Activated T-helper 2 cell treated with anti-CD3 and anti-CD28 coated beads, Interferon-gamma antibody, Interleukin-2, Interleukin-4, amounts not matched to agents 10 μg/mL and 5 μg/mL and 100 μg/mL, durations not matched to agents 14 hours and 24 hours and 36 hours (primary cell): ENCODE results near the gene DCAF16. TPM values are rescaled to one million over a fixed set of nuclear protein-coding genes. Genes with fewer than 3 reads are reported as not detected.

ENCODE experiments used
- DNase-seq: peaks from one replicate; pipeline ENCODE4 v3.0.0; 2021; ENCODE audit warnings: low spot score
- H3K27ac Mint-ChIP-seq: one replicate; pipeline ENCODE4 v1.8.0; 2021; ENCODE audit warnings: mixed read lengths
- H3K27me3 Mint-ChIP-seq: one replicate; pipeline ENCODE4 v1.8.0; 2021; ENCODE audit warnings: low read depth, mixed read lengths
- H3K36me3 Mint-ChIP-seq: one replicate; pipeline ENCODE4 v1.8.0; 2021; ENCODE audit warnings: low read depth, mixed read lengths
- H3K4me1 Mint-ChIP-seq: one replicate; pipeline ENCODE4 v1.8.0; 2021; ENCODE audit warnings: low read depth, mixed read lengths
- H3K4me3 Mint-ChIP-seq: one replicate; pipeline ENCODE4 v1.8.0; 2021; ENCODE audit warnings: low read depth, mild to moderate bottlenecking, moderate library complexity, mixed read lengths
- H3K9me3 Mint-ChIP-seq: one replicate; pipeline ENCODE4 v1.8.0; 2021; ENCODE audit warnings: mixed read lengths
- intact Hi-C: fragments of 100-400 bp; cut with micrococcal nuclease; formaldehyde crosslinking; loops from one replicate; pipeline ENCODE4 v1.15.1; 2023
- total RNA-seq: library from RNA; stranded (reverse); gene quantifications from 2 replicates; pipeline ENCODE4 v1.2.3, GENCODE V29; 2022

DCAF16 gene
- total RNA-seq, 1 donor from 2014 or later: 41.7 TPM

DNA sequence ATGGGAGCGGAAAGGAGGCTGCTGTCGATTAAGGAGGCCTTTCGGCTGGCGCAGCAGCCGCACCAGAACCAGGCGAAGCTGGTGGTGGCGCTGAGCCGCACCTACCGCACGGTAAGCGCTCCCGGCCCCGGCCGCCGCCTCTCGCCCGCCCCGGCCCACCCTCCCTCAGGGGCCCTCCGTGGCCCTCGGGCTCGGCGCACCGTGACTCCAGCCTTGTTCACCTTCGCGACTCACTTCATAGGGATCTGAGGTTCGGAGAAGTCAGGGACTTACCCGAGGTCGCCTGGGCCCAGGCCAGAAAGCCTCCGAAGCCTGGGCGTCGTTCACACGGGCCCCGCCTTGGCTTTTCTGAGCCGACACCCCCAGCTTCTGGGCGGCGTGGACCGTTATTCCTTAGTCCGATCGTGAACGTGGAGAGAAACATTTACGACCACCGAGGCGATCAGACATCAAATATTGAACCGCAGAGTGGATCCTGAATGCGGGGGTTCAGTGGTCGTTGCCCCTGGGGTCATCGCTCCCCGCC lies 584 bp upstream of the DCAF16 start:
- H3K36me3 Mint-ChIP-seq: peaks cover 70% of the 10 kb centered on the region
- intact Hi-C loops: loop anchor here (2.0 to 10.0 kb wide), 5 partner anchors 144 to 1586 kb away; partner anchors contain the start of genes QDPR and TAPT1
- H3K27ac Mint-ChIP-seq: peak overlapping the region; percentile 100
- peak overlapping the region; percentile 100 for H3K4me3 Mint-ChIP-seq
- peaks cover 57% of the 10 kb centered on the region for H3K4me1 Mint-ChIP-seq
- no peaks in the 10 kb centered on the region for H3K27me3 Mint-ChIP-seq
- no peaks in the 10 kb centered on the region for H3K9me3 Mint-ChIP-seq
- DNase-seq: no peak

DNA sequence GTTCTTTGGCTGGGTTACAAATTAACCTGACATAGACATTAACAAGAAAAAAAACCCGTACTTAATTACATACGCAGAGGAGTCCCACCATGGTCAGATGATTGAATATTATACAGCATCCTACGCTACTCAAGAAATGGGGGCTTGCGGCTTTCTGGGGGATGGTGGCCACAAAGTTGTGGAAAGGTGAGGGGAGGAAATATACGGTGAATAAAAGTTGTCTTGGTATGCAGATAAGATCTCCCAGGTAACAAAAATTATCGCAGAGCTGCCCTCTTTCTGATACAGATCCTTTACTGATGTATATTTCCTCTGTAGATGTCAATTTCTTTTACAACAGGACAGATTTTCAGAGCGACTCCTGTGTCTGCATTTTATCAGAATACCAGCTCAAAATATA lies 890 bp downstream of the DCAF16 start:
- Mint-ChIP-seq H3K27ac (peak overlapping the region; percentile 100), H3K4me3 (peak overlapping the region; percentile 100), H3K36me3 (peaks cover 67% of the 10 kb centered on the region), H3K27me3 (no peaks in the 10 kb centered on the region), H3K4me1 (peaks cover 59% of the 10 kb centered on the region), H3K9me3 (no peaks in the 10 kb centered on the region)
- DNase-seq: no peak
- intact Hi-C loops: loop anchor here (1.0 to 10.0 kb wide), 8 partner anchors 145 to 1585 kb away; partner anchors contain the start of genes LAP3, LCORL, QDPR and TAPT1

DNA sequence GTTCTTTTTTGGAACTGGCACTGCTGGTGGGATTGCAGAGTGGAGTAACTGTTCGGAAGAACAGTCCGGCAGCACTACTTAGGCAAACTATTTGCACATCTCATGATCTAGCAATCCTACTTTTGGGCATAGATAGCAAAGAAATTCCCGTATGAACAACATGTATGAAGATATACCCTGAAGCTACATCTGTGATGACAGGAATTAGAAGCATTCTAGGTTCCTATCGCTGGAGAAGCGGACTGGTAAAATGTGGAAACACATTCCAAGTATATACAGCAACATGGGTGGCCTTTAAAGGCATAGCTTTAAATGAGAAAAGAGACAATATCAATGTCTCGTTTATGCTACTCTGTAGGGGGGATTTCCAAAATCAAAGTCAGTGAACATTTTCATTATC lies 3.1 kb downstream of the DCAF16 start:
- intact Hi-C loops: no loop called here
- Mint-ChIP-seq H3K4me3 (peak overlapping the region; percentile 100), H3K27ac (peak overlapping the region; percentile 63), H3K36me3 (peaks cover 74% of the 10 kb centered on the region), H3K4me1 (peaks cover 48% of the 10 kb centered on the region), H3K9me3 (no peaks in the 10 kb centered on the region), H3K27me3 (no peaks in the 10 kb centered on the region)
- DNase-seq: no peak

DNA sequence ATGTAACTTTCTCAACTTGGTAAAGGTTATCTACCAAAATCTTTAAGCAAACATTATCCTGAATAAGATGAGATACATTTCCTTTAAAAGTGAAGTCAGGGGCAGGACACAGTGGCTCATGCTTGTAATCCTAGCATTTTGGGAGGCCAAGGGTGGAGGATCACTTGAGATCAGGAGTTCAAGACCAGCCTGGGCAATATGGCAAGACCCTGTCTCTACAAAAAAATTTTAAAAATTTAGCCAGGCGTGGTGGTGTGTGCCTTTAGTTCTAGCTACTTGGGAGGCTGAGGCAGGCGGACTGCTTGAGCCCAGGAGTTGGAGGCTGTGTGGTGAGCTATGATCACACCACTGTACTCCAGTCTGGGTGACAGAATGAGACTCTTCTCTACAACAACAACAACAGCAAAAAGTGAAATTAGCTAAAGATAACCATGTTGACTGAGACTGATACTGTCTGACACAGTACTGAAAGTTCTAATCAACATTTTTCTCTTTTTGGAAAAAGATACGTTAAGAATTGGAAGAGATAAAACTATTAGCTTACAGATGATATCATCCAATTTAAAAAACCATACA lies 4.9 kb downstream of the DCAF16 start:
- Mint-ChIP-seq H3K4me1 (peaks cover 44% of the 10 kb centered on the region), H3K27me3 (no peaks in the 10 kb centered on the region), H3K36me3 (peaks cover 78% of the 10 kb centered on the region), H3K4me3 (peak overlapping the region; percentile 37), H3K27ac (peak overlapping the region; percentile 49), H3K9me3 (no peaks in the 10 kb centered on the region)
- no peak for DNase-seq
- intact Hi-C loops: no loop called here

DNA sequence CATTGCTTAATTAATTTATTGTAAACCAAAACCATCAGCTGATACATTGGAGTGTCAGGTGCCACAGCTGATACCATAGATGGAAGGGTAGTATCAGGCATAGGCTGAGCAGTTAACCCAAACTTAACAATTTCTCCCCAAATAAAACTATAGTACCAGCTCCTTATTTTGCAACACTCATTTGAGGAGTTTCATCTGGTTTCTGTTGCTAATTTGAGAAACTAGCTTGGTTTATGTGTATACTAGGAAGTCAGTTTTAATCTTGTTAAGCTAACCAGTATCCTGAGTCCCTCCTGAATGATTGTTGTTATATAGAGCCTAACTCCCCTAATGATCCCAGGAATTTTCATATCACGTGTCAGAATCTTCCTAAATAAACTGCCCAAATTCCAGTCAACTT lies 12.7 kb downstream of the DCAF16 start:
- no peaks in the 10 kb centered on the region for H3K9me3 Mint-ChIP-seq
- peaks cover 9% of the 10 kb centered on the region for H3K4me1 Mint-ChIP-seq
- intact Hi-C loops: no loop called here
- no peak for DNase-seq
- H3K36me3 Mint-ChIP-seq: peaks cover 69% of the 10 kb centered on the region
- no peak overlapping the region for H3K27ac Mint-ChIP-seq
- no peak overlapping the region for H3K4me3 Mint-ChIP-seq
- H3K27me3 Mint-ChIP-seq: no peaks in the 10 kb centered on the region

GRCh38 chr4:17794730-17795129 lies 15.8 kb downstream of the DCAF16 start:
- Mint-ChIP-seq H3K4me3 (no peak overlapping the region), H3K27me3 (no peaks in the 10 kb centered on the region), H3K9me3 (no peaks in the 10 kb centered on the region), H3K4me1 (peaks cover 5% of the 10 kb centered on the region), H3K36me3 (peaks cover 60% of the 10 kb centered on the region), H3K27ac (no peak overlapping the region)
- intact Hi-C loops: no loop called here
- DNase-seq: no peak

GRCh38 chr4:17788956-17789355 lies 21.6 kb downstream of the DCAF16 start:
- Mint-ChIP-seq H3K4me3 (no peak overlapping the region), H3K27me3 (no peaks in the 10 kb centered on the region), H3K36me3 (peaks cover 31% of the 10 kb centered on the region), H3K9me3 (no peaks in the 10 kb centered on the region), H3K27ac (no peak overlapping the region), H3K4me1 (peaks cover 23% of the 10 kb centered on the region)
- no peak for DNase-seq
- intact Hi-C loops: no loop called here

- no peak overlapping the region for H3K4me3 Mint-ChIP-seq
- H3K4me1 Mint-ChIP-seq: peaks cover 23% of the 10 kb centered on the region
Measured at GRCh38 chr4:17787315-17787714, 23.2 kb downstream of the DCAF16 start.

GRCh38 chr4:17786567-17786966 lies 24.0 kb downstream of the DCAF16 start:
- no peaks in the 10 kb centered on the region for H3K9me3 Mint-ChIP-seq
- peaks cover 29% of the 10 kb centered on the region for H3K4me1 Mint-ChIP-seq
- peaks cover 11% of the 10 kb centered on the region for H3K36me3 Mint-ChIP-seq
- H3K27me3 Mint-ChIP-seq: peaks cover 12% of the 10 kb centered on the region
- intact Hi-C loops: no loop called here
- H3K27ac Mint-ChIP-seq: no peak overlapping the region
- no peak overlapping the region for H3K4me3 Mint-ChIP-seq
- DNase-seq: no peak

More at GRCh38 chr4:17787315-17787714, 23.2 kb downstream of the DCAF16 start:
- intact Hi-C loops: no loop called here
- peaks cover 4% of the 10 kb centered on the region for H3K27me3 Mint-ChIP-seq
- H3K9me3 Mint-ChIP-seq: no peaks in the 10 kb centered on the region
- H3K36me3 Mint-ChIP-seq: peaks cover 18% of the 10 kb centered on the region
- no peak overlapping the region for H3K27ac Mint-ChIP-seq
- DNase-seq: no peak

- intact Hi-C loops: no loop called here
- Mint-ChIP-seq H3K4me1 (peaks cover 31% of the 10 kb centered on the region), H3K4me3 (no peak overlapping the region), H3K36me3 (peaks cover 7% of the 10 kb centered on the region), H3K27me3 (peaks cover 15% of the 10 kb centered on the region), H3K27ac (no peak overlapping the region), H3K9me3 (no peaks in the 10 kb centered on the region)
- DNase-seq: no peak
Measured at GRCh38 chr4:17785858-17786257, 24.7 kb downstream of the DCAF16 start.

GRCh38 chr4:17781300-17782287 lies 29.0 kb downstream of the DCAF16 start, which contains the start of gene FAM184B:
Gene FAM184B (minus strand): TSS chr4:17781621. CDS start chr4:17781299, 322 bp downstream.
- no peaks in the 10 kb centered on the region for H3K9me3 Mint-ChIP-seq
- H3K4me1 Mint-ChIP-seq: peaks cover 10% of the 10 kb centered on the region
- intact Hi-C loops: no loop called here
- no peaks in the 10 kb centered on the region for H3K36me3 Mint-ChIP-seq
- peak within 1 kb of the TSS; percentile 13 for H3K4me3 Mint-ChIP-seq
- no peak for DNase-seq
- H3K27me3 Mint-ChIP-seq: peaks cover 44% of the 10 kb centered on the region
- no peak within 1 kb of the TSS for H3K27ac Mint-ChIP-seq

GRCh38 chr4:17780501-17781299 lies 29.9 kb downstream of the DCAF16 start:
- no peak overlapping the region for H3K4me3 Mint-ChIP-seq
- H3K27ac Mint-ChIP-seq: no peak overlapping the region
- peaks cover 8% of the 10 kb centered on the region for H3K4me1 Mint-ChIP-seq
- H3K27me3 Mint-ChIP-seq: peaks cover 44% of the 10 kb centered on the region
- DNase-seq: no peak
- no peaks in the 10 kb centered on the region for H3K36me3 Mint-ChIP-seq
- no peaks in the 10 kb centered on the region for H3K9me3 Mint-ChIP-seq
- intact Hi-C loops: no loop called here
